Measurements from ENCODE around the gene DEFB132. TPM values are rescaled to one million over a fixed set of nuclear protein-coding genes. Genes with fewer than 3 reads are reported as not detected.
"Not testable (repeated sequence)": the region's sequence is repeated elsewhere in the genome, so short reads cannot be mapped to it uniquely, and the experiment has no call there.

DEFB132 gene
- total RNA-seq, 1 donor = not detected

DNA sequence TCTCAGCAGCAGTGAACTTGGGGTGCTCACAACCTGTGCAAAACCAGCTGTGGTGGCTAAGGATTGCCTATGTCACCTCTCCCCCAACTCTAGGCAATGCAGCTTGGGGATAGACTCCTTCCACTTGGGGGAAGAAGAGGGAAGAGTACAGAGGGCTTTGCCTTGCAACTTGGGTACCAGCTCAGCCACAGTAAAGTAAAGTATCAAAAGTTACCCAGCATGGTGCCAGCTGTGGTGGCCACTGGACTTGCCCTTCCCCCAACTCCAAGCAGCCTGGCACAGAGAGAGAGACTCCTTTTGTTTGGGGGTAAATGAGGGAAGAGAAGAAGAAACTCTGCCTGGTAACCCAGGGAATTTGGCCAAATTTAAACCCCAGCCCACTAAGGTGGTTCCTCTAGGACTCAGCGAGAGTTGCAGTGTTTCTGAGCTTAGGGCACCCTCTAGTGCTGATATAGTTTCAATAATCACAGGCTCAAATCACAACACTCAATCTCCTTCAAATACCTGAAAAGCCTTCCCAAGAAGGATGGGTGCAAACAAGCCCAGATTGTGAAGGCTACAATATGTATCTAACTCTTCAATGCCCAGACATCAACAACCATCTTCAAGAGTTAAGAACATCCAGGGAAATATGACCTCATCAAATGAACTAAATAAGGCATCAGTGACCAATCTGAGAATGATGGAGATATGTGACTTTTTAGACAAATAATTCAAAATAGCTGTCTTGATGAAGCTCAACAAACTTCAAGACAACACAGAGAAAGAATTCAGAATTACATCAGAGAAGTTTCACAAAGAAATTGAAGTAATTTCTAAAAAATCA is 38.0 kb upstream of the DEFB132 start:
- TF ChIP-seq, protein P1, sequence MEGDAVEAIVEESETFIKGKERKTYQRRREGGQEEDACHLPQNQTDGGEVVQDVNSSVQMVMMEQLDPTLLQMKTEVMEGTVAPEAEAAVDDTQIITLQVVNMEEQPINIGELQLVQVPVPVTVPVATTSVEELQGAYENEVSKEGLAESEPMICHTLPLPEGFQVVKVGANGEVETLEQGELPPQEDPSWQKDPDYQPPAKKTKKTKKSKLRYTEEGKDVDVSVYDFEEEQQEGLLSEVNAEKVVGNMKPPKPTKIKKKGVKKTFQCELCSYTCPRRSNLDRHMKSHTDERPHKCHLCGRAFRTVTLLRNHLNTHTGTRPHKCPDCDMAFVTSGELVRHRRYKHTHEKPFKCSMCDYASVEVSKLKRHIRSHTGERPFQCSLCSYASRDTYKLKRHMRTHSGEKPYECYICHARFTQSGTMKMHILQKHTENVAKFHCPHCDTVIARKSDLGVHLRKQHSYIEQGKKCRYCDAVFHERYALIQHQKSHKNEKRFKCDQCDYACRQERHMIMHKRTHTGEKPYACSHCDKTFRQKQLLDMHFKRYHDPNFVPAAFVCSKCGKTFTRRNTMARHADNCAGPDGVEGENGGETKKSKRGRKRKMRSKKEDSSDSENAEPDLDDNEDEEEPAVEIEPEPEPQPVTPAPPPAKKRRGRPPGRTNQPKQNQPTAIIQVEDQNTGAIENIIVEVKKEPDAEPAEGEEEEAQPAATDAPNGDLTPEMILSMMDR (IDR thresholded peaks at IDR 0.05; ENCODE audit: insufficient read depth, low read depth, low read length) = peak; percentile 44
- peak; percentile 28 for DNase-seq (ENCODE audit: low read depth)
- H3K4me3 ChIP-seq (ENCODE audit: low read depth, low read length) = no peak overlapping the region

DNA sequence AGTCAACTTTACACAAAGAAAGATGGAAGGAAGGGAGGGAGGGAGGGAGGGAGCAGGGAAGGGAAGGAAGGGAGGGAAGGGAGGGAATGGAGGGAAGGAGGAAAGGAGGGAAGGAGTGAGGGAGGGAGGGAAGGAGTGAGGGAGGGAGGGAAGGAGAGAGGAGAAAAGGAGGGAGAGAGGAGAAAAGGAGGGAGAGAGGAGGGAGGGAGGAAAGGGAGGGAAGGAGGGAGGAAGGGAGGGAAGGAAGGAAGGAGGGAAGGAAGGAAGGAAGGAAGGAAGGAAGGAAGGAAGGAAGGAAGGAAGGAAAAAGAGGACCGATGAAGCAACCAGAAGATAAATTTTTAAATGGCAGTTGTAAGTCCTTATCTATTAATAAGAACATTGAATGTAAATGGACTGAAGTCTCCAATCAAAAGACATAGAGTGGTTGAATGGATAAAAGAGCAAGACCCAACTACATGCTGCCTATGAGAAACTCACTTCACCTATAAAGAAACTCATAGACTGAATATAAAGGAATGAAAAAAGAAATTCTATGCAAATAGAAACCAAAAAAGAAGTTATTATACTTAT is 36.2 kb upstream of the DEFB132 start:
- no peak for DNase-seq (ENCODE audit: low read depth)
- no peak overlapping the region for H3K4me3 ChIP-seq (ENCODE audit: low read depth, low read length)
- TF ChIP-seq, protein P1 (IDR thresholded peaks at IDR 0.05; ENCODE audit: insufficient read depth, low read depth, low read length) = no peak

DNA sequence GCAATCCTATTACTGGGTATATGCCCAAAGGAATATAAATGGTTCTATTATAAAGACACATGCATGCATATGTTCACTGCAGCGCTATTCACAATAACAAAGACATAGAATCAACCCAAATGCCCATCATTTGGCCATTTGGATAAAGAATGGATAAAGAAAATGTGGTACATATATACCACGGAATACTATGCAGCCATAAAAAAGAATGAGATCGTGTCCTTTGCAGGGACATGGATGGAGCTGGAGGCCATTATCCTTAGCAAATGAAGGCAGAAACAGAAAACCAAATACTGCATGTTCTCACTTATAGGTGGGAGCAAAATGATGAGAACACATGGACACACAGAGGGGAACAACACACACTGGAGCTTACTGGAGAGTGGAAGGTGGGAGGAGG is 31.6 kb upstream of the DEFB132 start:
- H3K4me3 ChIP-seq (ENCODE audit: low read depth, low read length); DNase-seq (ENCODE audit: low read depth): not testable (repeated sequence)

DNA sequence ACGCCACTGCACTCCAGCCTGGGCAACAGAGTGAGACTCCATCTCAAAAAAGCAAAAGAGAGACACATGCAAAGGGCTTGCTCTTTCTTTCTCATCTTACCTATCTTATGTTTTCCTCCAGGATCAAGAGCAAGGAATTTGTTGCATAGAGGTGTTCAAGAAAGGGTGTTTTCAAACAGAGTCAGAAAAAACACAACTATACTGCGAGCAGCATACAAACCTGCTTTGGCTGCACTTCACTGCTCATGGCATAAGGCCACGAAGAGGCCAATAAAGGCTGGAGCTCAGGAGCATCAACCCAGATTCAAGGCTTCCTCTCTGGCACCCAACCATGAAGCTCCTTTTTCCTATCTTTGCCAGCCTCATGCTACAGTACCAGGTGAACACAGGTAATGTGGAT is 30.6 kb upstream of the DEFB132 start, which contains the start of gene DEFB129:
Gene DEFB129, plus strand, starts transcription at position 301 of the 400 bp plus-strand sequence. Its CDS starts 31 bp downstream, at position 332.
- TF ChIP-seq, protein P1 (IDR thresholded peaks at IDR 0.05; ENCODE audit: insufficient read depth, low read depth, low read length) = no peak
- H3K4me3 ChIP-seq (ENCODE audit: low read depth, low read length) = no peak within 1 kb of the TSS
- no peak for DNase-seq (ENCODE audit: low read depth)

DNA sequence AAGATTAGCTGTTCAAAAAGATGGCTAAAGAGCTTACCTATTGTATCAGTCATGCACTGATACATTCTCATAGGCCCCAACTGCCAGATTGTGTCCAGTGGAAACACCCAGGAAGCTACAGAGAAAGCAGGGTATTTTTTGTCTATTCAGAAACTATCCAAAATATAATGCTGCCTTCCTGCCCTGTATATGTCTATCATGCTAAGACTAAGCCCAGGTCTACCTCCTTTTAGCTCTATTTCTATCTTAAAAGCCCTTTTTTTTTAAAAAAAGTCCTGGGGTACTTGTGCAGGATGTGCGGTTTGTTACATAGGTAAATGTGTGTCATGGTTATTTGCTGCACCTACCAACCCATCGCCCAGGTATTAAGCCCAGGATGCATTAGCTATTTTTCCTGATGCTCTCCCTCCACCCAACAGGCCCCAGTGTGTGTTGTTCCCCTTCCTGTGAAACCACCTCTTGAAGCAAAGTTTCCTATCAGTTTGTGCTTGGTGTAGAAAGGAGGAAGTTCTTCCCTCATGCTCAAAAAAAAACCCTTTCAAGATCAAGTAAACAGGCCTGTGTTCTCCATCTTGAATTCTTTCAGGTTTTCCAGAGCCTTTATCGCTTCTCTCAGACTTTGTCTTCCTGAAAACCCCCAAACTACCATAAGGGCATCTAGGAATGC is 30.0 kb upstream of the DEFB132 start:
- no peak overlapping the region for H3K4me3 ChIP-seq (ENCODE audit: low read depth, low read length)
- DNase-seq (ENCODE audit: low read depth) = no peak
- TF ChIP-seq, protein P1 (IDR thresholded peaks at IDR 0.05; ENCODE audit: insufficient read depth, low read depth, low read length) = no peak

DNA sequence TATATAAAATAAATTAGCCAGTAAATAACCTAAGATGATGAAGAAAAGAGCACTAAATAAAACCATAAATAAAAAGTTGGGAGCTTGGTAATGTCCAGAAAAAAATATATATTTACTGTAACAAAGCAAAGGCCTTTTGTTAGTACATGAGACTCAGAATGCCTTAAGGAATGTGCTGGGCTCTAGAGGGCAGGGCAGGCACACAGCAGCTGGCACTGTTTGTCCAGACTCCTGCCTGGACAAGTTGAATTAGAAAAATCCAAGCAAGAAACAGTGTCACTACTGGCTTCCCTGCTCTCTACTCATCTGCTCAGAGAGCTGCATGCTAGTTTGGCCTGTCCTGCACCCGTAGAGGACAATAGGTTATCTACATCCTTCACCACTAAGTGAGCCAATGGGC is 21.6 kb upstream of the DEFB132 start:
- TF ChIP-seq, protein P1 (IDR thresholded peaks at IDR 0.05; ENCODE audit: insufficient read depth, low read depth, low read length) = no peak
- DNase-seq (ENCODE audit: low read depth) = peak; percentile 14

DNA sequence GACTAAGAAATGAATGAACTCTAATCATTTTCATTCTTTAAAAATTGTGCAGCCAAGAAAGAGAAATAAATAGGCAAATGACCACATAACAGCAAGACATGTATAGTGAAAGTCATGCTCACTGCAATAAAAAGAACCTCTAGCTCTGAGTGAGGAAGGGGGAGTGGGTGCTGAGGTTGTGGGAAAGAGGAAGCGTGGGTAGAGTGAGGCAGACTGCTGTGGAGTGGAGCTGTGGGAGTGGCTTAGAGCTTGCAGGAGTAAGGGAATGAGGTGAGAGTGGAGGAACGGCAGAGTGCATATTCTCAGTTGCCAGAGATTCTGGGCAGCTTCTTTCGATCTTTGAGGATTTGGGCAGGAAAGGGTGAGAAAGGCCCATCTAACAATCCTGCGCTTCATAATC is 20.0 kb upstream of the DEFB132 start:
- no peak for DNase-seq (ENCODE audit: low read depth)
- TF ChIP-seq, protein P1 (IDR thresholded peaks at IDR 0.05; ENCODE audit: insufficient read depth, low read depth, low read length) = no peak
- H3K4me3 ChIP-seq (ENCODE audit: low read depth, low read length) = no peak overlapping the region

More for the DNA sequence above, 21.6 kb upstream of the DEFB132 start:
- H3K4me3 ChIP-seq (ENCODE audit: low read depth, low read length) = no peak overlapping the region
